IPS-18c (cell line): Measurements from ENCODE around the gene MEAK7.
"Not testable (repeated sequence)": the region's sequence is repeated elsewhere in the genome, so short reads cannot be mapped to it uniquely, and the experiment has no call there.

Experiments
- H3K4me3 ChIP-seq: 2 replicates; pipeline ENCODE4 v1.7.0; 2013; ENCODE audit warnings: low read depth, mild to moderate bottlenecking, low read length, moderate library complexity; ENCODE audit not compliant: insufficient read depth
- H3K9me3 ChIP-seq: one replicate; pipeline ENCODE4 v1.6.1; 2013; ENCODE audit warnings: mild to moderate bottlenecking, low read length, moderate library complexity; ENCODE audit not compliant: control insufficient read depth, insufficient read depth

MEAK7 gene

GRCh38 chr16:84537491-84538151 lies 33.2 kb upstream of the MEAK7 start:
- no peak overlapping the region for H3K4me3 ChIP-seq

GRCh38 chr16:84535851-84536250 lies 31.4 kb upstream of the MEAK7 start:
- H3K4me3 ChIP-seq, result no peak overlapping the region
- H3K9me3 ChIP-seq, result peaks cover 2% of the 10 kb centered on the region

More at GRCh38 chr16:84537491-84538151, 33.2 kb upstream of the MEAK7 start:
- peaks cover 2% of the 10 kb centered on the region for H3K9me3 ChIP-seq

- Histone ChIP-seq H3K4me3 (no peak overlapping the region), H3K9me3 (peaks cover 2% of the 10 kb centered on the region)
Measured at GRCh38 chr16:84535408-84535807, 30.9 kb upstream of the MEAK7 start.

- H3K4me3 ChIP-seq, result no peak overlapping the region
- H3K9me3 ChIP-seq, result peaks cover 2% of the 10 kb centered on the region
Measured at GRCh38 chr16:84534815-84535214, 30.4 kb upstream of the MEAK7 start.

- Histone ChIP-seq H3K4me3 (no peak overlapping the region), H3K9me3 (peaks cover 2% of the 10 kb centered on the region)
Measured at GRCh38 chr16:84532855-84533486, 28.5 kb upstream of the MEAK7 start.

- H3K4me3 ChIP-seq, result no peak overlapping the region
- peaks cover 2% of the 10 kb centered on the region for H3K9me3 ChIP-seq
Measured at GRCh38 chr16:84532291-84532724, 27.8 kb upstream of the MEAK7 start.

GRCh38 chr16:84531671-84532111 lies 27.2 kb upstream of the MEAK7 start:
- Histone ChIP-seq H3K9me3 (peaks cover 2% of the 10 kb centered on the region), H3K4me3 (no peak overlapping the region)

GRCh38 chr16:84530590-84530989 lies 26.1 kb upstream of the MEAK7 start:
- peaks cover 2% of the 10 kb centered on the region for H3K9me3 ChIP-seq
- no peak overlapping the region for H3K4me3 ChIP-seq

GRCh38 chr16:84529607-84530006 lies 25.1 kb upstream of the MEAK7 start:
- H3K4me3 ChIP-seq, result no peak overlapping the region
- peaks cover 2% of the 10 kb centered on the region for H3K9me3 ChIP-seq

- Histone ChIP-seq H3K4me3 (no peak overlapping the region), H3K9me3 (no peaks in the 10 kb centered on the region)
Measured at GRCh38 chr16:84528322-84528721, 23.9 kb upstream of the MEAK7 start.

GRCh38 chr16:84527532-84528269 lies 23.2 kb upstream of the MEAK7 start:
- H3K9me3 ChIP-seq, result no peaks in the 10 kb centered on the region
- H3K4me3 ChIP-seq, result no peak overlapping the region

- Histone ChIP-seq H3K4me3 (no peak overlapping the region), H3K9me3 (no peaks in the 10 kb centered on the region)
Measured at GRCh38 chr16:84526794-84527531, 22.5 kb upstream of the MEAK7 start.

GRCh38 chr16:84524941-84525581 lies 20.6 kb upstream of the MEAK7 start:
- not testable (repeated sequence) for H3K9me3 ChIP-seq, H3K4me3 ChIP-seq

- Histone ChIP-seq H3K4me3 (no peak overlapping the region), H3K9me3 (no peaks in the 10 kb centered on the region)
Measured at GRCh38 chr16:84524346-84524920, 20.0 kb upstream of the MEAK7 start.

GRCh38 chr16:84521497-84521770 lies 17.0 kb upstream of the MEAK7 start:
- H3K4me3 ChIP-seq, result no peak overlapping the region
- no peaks in the 10 kb centered on the region for H3K9me3 ChIP-seq

GRCh38 chr16:84520725-84521496 lies 16.5 kb upstream of the MEAK7 start:
- no peaks in the 10 kb centered on the region for H3K9me3 ChIP-seq

More at GRCh38 chr16:84520725-84521496, 16.5 kb upstream of the MEAK7 start:
- H3K4me3 ChIP-seq, result no peak overlapping the region
